ENCODE measurements around the gene COBLL1.

GRCh38 chr2:164802095-164802707, 39.4 kb downstream of the COBLL1 start:
- no peak for TF ChIP-seq TAF1 (IDR thresholded peaks at IDR 0.05; ENCODE audit: low read depth)
- TF ChIP-seq EP300 (IDR thresholded peaks at IDR 0.05; ENCODE audit: borderline replicate concordance), result no peak
- no peak for TF ChIP-seq RAD21 (IDR thresholded peaks at IDR 0.05; ENCODE audit: low read depth)
- TF ChIP-seq REST (IDR thresholded peaks at IDR 0.05; ENCODE audit: low read depth), result no peak
- no peak for TF ChIP-seq MAX (IDR thresholded peaks at IDR 0.05)
- TF ChIP-seq EGR1 (IDR thresholded peaks at IDR 0.05), result no peak
- no peak for TF ChIP-seq CEBPB (IDR thresholded peaks at IDR 0.05)
- TF ChIP-seq TCF12 (IDR thresholded peaks at IDR 0.05; ENCODE audit: low read depth), result no peak
- TF ChIP-seq YY1 (IDR thresholded peaks at IDR 0.05; ENCODE audit: low read depth), result no peak

Measured in Ishikawa (cell line).